Measurements from ENCODE around the gene ADGRF3. TPM values are rescaled to one million over a fixed set of nuclear protein-coding genes. Genes with fewer than 3 reads are reported as not detected.
"Not testable (repeated sequence)": the region's sequence is repeated elsewhere in the genome, so short reads cannot be mapped to it uniquely, and the experiment has no call there.

Gene ADGRF3
- polyA plus RNA-seq, 6 donors from 2014 or later: 0.09 to 1.4 (median 0.18) TPM

DNA sequence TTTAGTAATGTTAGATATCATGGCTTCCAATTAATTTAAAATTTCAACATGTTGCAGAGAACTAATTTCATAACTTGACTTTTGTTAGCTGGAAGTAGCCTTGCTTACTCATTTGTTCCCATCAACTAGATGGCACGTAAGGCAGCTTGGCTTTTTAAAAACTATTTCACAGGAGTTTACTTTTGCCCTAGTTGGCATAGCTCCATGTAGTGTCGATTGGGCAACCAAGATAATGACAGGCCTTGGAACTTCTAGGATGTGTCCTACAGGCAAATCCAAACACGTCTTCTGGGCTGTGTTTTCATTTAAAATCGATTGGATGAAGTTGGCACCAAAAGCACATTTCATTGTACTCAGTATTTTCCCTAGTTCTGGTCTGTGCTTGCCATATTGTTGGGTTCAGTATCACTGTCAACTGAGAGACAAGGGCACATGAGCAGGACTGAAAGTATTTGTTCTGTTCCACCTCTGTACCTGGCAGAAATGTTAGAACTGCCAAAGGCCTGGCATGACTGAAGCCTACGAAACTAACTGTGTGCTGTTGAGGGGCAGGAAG, 72.5 kb downstream of the ADGRF3 start:
- Mint-ChIP-seq H3K9me3 (no peaks in the 10 kb centered on the region), H3K27me3 (no peaks in the 10 kb centered on the region), H3K4me1 (peaks cover 0 to 7% (median 0%) of the 10 kb centered on the region in 3 donors), H3K27ac (no peak overlapping the region), H3K4me3 (no peak overlapping the region), H3K36me3 (peaks cover 0 to 14% of the 10 kb centered on the region in 2 donors)
- ATAC-seq (ENCODE audit: low read depth in 2 of 2) (no peak), DNase-seq (no peak)

DNA sequence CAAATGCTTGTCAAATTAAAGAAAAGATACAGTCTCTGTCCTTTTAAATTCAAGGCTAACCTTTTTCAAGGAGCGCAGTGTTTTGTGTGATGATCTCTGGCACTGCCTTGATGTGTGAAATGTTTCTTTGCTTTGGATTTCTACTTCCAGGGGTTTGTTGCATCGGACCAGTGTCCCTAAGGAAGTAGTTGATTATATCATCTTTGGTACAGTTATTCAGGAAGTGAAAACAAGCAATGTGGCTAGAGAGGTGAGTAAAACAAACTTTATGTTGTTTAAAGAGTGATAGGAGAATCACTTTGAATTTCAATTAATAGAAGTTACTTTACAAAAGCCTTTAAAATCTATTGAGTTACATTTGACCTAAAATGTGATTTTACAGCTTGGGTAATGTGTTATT, 73.1 kb downstream of the ADGRF3 start:
- no peak overlapping the region for H3K27ac Mint-ChIP-seq
- no peak overlapping the region for H3K4me3 Mint-ChIP-seq
- H3K36me3 Mint-ChIP-seq: peaks cover 0 to 11% of the 10 kb centered on the region in 2 donors
- no peak for DNase-seq
- H3K9me3 Mint-ChIP-seq: no peaks in the 10 kb centered on the region
- no peak for ATAC-seq (ENCODE audit: low read depth in 2 of 2)
- H3K4me1 Mint-ChIP-seq: peaks cover 0 to 7% (median 0%) of the 10 kb centered on the region in 3 donors
- no peaks in the 10 kb centered on the region for H3K27me3 Mint-ChIP-seq

DNA sequence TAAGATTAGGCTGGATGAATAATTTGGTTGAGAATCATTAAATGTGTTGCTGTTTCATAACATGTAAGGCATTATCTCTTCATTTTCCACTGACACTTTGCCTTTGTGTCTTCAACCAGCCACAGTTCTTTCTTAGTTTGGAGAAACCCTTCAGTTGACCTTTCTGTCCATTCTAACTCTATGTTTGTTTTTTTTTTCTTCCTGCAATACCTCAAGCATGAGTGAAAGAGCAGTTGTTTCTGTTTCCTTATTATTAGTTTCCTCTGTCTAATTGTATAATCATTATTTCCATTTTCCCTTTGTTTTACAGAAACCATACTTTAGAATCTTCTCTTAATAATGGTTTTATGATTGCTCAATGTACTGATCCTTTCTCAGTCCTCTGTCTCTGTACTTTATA, 76.2 kb downstream of the ADGRF3 start:
- Mint-ChIP-seq H3K36me3 (peaks cover 0 to 4% of the 10 kb centered on the region in 2 donors), H3K4me3 (no peak overlapping the region), H3K4me1 (peaks cover 0 to 7% (median 0%) of the 10 kb centered on the region in 3 donors), H3K27me3 (no peaks in the 10 kb centered on the region), H3K9me3 (no peaks in the 10 kb centered on the region), H3K27ac (peak overlapping the region in 3 of 6 donors; percentile 30 to 35 (median 35))
- no peak for ATAC-seq (ENCODE audit: low read depth in 2 of 2)
- DNase-seq: no peak

DNA sequence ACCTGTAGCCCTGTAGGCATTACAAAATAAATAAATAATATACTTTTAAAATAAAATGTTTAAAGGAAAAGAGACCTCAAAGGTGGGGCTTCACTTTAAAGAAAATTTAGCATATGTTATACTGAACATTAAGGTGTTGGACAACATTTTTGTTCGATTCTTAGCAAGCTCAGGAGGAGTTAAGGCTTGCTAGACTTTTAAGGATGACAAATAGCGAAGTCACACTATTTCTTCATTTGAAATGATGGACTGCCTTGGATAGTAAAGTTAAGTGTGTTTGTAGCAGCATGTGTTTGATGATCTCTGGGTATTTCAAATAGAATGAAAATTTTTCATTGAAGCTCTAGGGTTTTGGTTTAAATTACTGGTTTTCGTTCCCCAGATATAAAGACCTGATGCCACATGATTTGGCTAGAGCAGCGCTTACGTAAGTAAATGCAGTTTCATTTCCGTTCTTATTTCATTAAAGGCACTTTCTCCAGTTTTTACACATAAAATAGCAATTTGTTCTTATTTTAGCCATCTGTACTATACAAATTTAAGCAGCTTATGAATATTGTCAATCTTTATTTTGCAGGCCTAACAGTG, 76.9 kb downstream of the ADGRF3 start:
- no peaks in the 10 kb centered on the region for H3K27me3 Mint-ChIP-seq
- H3K4me3 Mint-ChIP-seq: no peak overlapping the region
- DNase-seq (no peak), ATAC-seq (ENCODE audit: low read depth in 2 of 2) (peak; percentile 33 to 61)
- H3K27ac Mint-ChIP-seq: peak overlapping the region in 1 of 6 donors; percentile 15
- H3K4me1 Mint-ChIP-seq: peaks cover 0 to 7% (median 0%) of the 10 kb centered on the region in 3 donors
- H3K36me3 Mint-ChIP-seq: peaks cover 0 to 4% of the 10 kb centered on the region in 2 donors
- no peaks in the 10 kb centered on the region for H3K9me3 Mint-ChIP-seq

DNA sequence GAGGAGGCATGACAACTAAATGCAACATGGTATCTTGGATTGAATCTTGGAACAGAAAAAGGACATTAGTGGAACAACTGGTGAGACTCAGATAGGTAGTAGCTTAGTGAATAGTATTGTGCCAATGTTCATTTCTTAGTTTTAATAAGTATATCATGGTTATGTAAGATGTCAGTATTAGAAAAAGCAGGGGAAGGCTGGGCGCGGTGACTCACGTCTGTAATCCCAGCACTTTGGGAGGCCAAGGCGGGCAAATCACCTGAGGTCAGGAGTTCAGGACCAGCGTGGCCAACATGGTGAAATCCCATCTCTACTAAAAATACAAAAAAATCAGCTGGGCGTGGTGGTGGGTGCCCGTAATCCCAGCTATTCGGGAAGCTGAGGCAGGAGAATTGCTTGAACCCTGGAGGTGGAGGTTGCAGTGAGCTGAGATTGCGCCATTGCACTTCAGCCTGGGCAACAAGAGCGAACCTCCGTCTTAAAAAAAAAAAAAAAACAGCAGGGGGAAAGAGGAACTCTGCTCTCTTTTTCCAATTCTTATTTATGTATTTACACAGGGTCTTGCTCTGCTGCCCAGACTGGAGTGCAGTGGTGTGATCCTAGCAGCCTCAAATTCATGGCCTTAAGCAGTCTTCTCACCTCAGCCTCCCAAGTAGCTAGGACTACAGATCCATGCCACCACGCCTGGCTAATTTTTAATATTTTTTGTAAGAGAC, 77.8 kb downstream of the ADGRF3 start:
- not testable (repeated sequence) for H3K4me1 Mint-ChIP-seq; H3K4me3 Mint-ChIP-seq; H3K36me3 Mint-ChIP-seq; H3K27me3 Mint-ChIP-seq; ATAC-seq (ENCODE audit: low read depth in 2 of 2); H3K9me3 Mint-ChIP-seq; DNase-seq
- peak overlapping the region in 2 of 6 donors; percentile 11 to 30 for H3K27ac Mint-ChIP-seq

DNA sequence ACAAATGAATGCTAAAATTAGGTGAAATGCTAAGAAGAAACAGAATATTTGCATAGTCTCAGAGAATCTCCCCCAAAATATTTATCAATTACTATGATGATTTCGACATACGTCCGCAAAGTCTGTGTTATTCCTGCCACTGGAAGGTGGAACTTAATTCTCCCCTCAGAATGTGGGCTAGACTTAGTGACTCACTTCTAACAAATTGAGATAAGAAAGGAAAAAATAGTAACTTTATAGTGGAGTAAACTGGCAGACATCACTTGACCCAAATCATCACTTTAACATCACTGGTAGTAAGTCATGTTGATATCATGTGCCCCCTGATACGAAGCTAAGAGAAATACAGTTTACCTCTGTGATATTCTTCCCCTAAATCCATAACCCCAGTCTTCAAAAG, 78.4 kb downstream of the ADGRF3 start:
- ATAC-seq (ENCODE audit: low read depth in 2 of 2) (no peak), DNase-seq (no peak)
- Mint-ChIP-seq H3K9me3 (no peaks in the 10 kb centered on the region), H3K27me3 (no peaks in the 10 kb centered on the region), H3K27ac (peak overlapping the region in 2 of 6 donors; percentile 11 to 30), H3K36me3 (peaks cover 0 to 10% of the 10 kb centered on the region in 2 donors), H3K4me1 (peaks cover 0 to 7% (median 0%) of the 10 kb centered on the region in 3 donors), H3K4me3 (no peak overlapping the region)

- not testable (repeated sequence) for H3K9me3 Mint-ChIP-seq; H3K4me1 Mint-ChIP-seq; H3K4me3 Mint-ChIP-seq; ATAC-seq (ENCODE audit: low read depth in 2 of 2); H3K27me3 Mint-ChIP-seq; DNase-seq
- Mint-ChIP-seq H3K27ac (peak overlapping the region in 1 of 6 donors; percentile 33), H3K36me3 (peaks cover 0 to 19% of the 10 kb centered on the region in 2 donors)
Measured at GRCh38 chr2:26258836-26259235, 87.8 kb downstream of the ADGRF3 start.

Other genes starting within 250 kb of the ADGRF3 start
- gene GAREM2, start 173.7 kb downstream of the ADGRF3 start, polyA plus RNA-seq (ENCODE audit: low read depth in 6 of 6): 1 to 10 TPM in 2 of 6 donors, under 1 TPM in 2, not detected in 2; 0.29 to 2.1 (median 0.79) TPM
- 100 to 1,000 TPM in 4 of 6 donors, 10 to 100 TPM in 2; 77.4 to 118 (median 102) TPM for gene HADHA, start 102.2 kb downstream of the ADGRF3 start, polyA plus RNA-seq (ENCODE audit: low read depth in 6 of 6)
- gene HADHB, start 101.8 kb downstream of the ADGRF3 start, polyA plus RNA-seq (ENCODE audit: low read depth in 6 of 6): 100 to 1,000 TPM in 5 of 6 donors, 10 to 100 TPM in 1; 97.7 to 133 (median 110) TPM
- 1 to 10 TPM; 1.2 to 8.0 (median 5.0) TPM for gene SELENOI, start 646 bp downstream of the ADGRF3 start, polyA plus RNA-seq (ENCODE audit: low read depth in 6 of 6)
- not detected for gene DRC1, start 55.1 kb upstream of the ADGRF3 start, polyA plus RNA-seq (ENCODE audit: low read depth in 6 of 6)
- not detected for gene OTOF, start 131.3 kb upstream of the ADGRF3 start, polyA plus RNA-seq (ENCODE audit: low read depth in 6 of 6)